Lower leg skin (tissue), 3 donors: ENCODE measurements around the gene PCNX1.

ENCODE experiments used
- POLR2A ChIP-seq, 2 donors: fragments of 450-650 bp; IDR thresholded peaks; one replicate each; pipeline ENCODE4 v1.6.1; 2016 to 2017; ENCODE audit warnings: antibody characterized with exemption in 2 of 2, mild to moderate bottlenecking in 1 of 2, moderate library complexity in 1 of 2
- TF ChIP-seq, protein P1 (sequence below), 3 donors: fragments of 450-650 bp; IDR thresholded peaks; one replicate each; pipeline ENCODE4 v1.5.1; 2016; ENCODE audit warnings: antibody characterized with exemption in 3 of 3, mild to moderate bottlenecking in 3 of 3, moderate library complexity in 2 of 3

DNA sequence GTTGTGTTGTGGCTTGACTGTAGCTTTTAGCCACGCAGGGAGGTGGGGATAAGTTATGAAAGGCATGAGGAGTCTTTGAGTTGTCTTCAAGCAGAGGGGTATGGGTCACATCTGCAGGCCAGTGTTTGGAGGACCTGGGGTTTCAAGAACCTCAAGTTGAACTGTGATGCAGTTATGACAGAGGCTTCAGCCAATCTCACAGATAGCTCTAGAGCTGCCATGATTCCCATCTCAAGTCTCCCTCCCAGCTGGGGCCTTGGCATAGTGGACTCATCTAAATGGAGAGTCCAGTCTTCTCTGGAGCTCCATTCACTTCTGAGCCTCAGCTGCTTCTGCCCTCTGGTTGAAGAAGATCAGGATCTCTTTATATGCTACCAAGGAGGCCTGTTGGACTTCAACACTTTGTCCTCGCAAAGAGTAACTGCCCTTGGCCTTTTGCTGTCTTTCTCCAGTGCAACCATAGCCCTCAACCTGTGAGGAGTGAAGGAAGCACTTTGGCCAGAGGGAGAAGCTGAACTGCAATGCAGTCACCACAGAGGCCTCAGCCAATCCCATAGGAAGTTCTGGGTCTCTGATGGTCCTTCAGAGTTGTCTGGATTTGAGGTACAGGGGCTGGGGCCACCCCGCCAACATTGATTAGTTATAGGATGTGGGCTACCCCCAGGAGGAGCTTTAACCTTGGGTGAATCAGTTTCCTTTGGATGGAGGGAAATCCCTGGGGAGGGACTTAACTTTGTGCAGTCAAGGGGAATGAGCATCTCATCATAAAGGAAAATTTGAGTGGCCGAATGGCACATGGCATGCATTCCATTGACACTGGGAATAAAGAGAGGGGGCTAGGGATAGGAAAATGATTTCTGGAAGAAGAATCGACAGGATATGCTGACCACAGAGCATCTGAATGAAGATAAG lies 230.5 kb downstream of the PCNX1 start:
- TF ChIP-seq, protein P1, sequence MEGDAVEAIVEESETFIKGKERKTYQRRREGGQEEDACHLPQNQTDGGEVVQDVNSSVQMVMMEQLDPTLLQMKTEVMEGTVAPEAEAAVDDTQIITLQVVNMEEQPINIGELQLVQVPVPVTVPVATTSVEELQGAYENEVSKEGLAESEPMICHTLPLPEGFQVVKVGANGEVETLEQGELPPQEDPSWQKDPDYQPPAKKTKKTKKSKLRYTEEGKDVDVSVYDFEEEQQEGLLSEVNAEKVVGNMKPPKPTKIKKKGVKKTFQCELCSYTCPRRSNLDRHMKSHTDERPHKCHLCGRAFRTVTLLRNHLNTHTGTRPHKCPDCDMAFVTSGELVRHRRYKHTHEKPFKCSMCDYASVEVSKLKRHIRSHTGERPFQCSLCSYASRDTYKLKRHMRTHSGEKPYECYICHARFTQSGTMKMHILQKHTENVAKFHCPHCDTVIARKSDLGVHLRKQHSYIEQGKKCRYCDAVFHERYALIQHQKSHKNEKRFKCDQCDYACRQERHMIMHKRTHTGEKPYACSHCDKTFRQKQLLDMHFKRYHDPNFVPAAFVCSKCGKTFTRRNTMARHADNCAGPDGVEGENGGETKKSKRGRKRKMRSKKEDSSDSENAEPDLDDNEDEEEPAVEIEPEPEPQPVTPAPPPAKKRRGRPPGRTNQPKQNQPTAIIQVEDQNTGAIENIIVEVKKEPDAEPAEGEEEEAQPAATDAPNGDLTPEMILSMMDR (IDR thresholded peaks at IDR 0.05): no peak
- TF ChIP-seq POLR2A (IDR thresholded peaks at IDR 0.05): no peak
